ENCODE measurements around the gene IL17B. TPM values are rescaled to one million over a fixed set of nuclear protein-coding genes. Genes with fewer than 3 reads are reported as not detected.
A peak's percentile ranks its signal among the peaks of the same experiment; 100 is the strongest.

The IL17B gene
- total and polyA plus RNA-seq, 9 of the 15 experiments (the other 6 are each of a cell fraction or from before 2014, with no cell fraction given), result 0.28 to 2.6 (median 0.53) TPM; not detected in 2

- TF ChIP-seq THRB (CRISPR knock-in tag; conservative IDR thresholded peaks at IDR 0.05) (no peak), ZNF766 (CRISPR knock-in tag; conservative IDR thresholded peaks at IDR 0.05) (peak; percentile 50), CEBPG (CRISPR knock-in tag; IDR thresholded peaks at IDR 0.05) (no peak), CEBPG (tag; conservative IDR thresholded peaks at IDR 0.05 in 1 of 2, IDR thresholded peaks at IDR 0.05 in 1 of 2) (no peak), JUND (IDR thresholded peaks at IDR 0.05; ENCODE audit: borderline replicate concordance, low read depth, low read length) (peak; percentile 61), JUND (tag; IDR thresholded peaks at IDR 0.05; ENCODE audit: borderline replicate concordance, low read depth, low read length) (peak; percentile 13; the same call in 1 of the 3 replicates), RBM14 (IDR thresholded peaks at IDR 0.05; ENCODE audit: borderline replicate concordance, insufficient read depth, low read depth, low read length) (no peak), TFAP4 (CRISPR knock-in tag; IDR thresholded peaks at IDR 0.05; ENCODE audit: borderline replicate concordance) (peak; percentile 91), UBTF (IDR thresholded peaks at IDR 0.05; ENCODE audit: borderline replicate concordance in 1 of 2, low read depth in 2 of 2, low read length in 2 of 2) (peak; percentile 84 to 93), SMAD2 (IDR thresholded peaks at IDR 0.05; ENCODE audit: low read depth, low read length) (no peak), ZZZ3 (IDR thresholded peaks at IDR 0.05) (no peak), CAMTA2 (CRISPR knock-in tag; conservative IDR thresholded peaks at IDR 0.05) (no peak), HIVEP1 (CRISPR knock-in tag; IDR thresholded peaks at IDR 0.05) (0 out of 2 replicates have a peak, but pooled peaks have one; percentile 14), ZBTB9 (CRISPR knock-in tag; IDR thresholded peaks at IDR 0.05) (0 out of 2 replicates have a peak, but pooled peaks have one; percentile 60), SIN3A (IDR thresholded peaks at IDR 0.05; ENCODE audit: borderline replicate concordance in 2 of 2, control insufficient read depth in 1 of 2, low read depth in 2 of 2, low read length in 2 of 2) (peak; percentile 50 to 76; a peak in 3 of 4 replicates), ETS1 (conservative IDR thresholded peaks at IDR 0.05; ENCODE audit: control insufficient read depth, low read depth, low read length) (0 out of 2 replicates have a peak, but pooled peaks have one; percentile 47), ETV5 (CRISPR knock-in tag; IDR thresholded peaks at IDR 0.05; ENCODE audit: low read depth) (peak; percentile 100), GABPB1 (CRISPR knock-in tag; IDR thresholded peaks at IDR 0.05) (peak; percentile 99), CXXC5 (CRISPR knock-in tag; IDR thresholded peaks at IDR 0.05) (peak; percentile 93)
Measured at GRCh38 chr5:149345147-149345891, 33.8 kb downstream of the IL17B start, which contains the start of gene GRPEL2 (continued).

All from K562 (cell line).